ENCODE measurements around the gene VOPP1.

DNA sequence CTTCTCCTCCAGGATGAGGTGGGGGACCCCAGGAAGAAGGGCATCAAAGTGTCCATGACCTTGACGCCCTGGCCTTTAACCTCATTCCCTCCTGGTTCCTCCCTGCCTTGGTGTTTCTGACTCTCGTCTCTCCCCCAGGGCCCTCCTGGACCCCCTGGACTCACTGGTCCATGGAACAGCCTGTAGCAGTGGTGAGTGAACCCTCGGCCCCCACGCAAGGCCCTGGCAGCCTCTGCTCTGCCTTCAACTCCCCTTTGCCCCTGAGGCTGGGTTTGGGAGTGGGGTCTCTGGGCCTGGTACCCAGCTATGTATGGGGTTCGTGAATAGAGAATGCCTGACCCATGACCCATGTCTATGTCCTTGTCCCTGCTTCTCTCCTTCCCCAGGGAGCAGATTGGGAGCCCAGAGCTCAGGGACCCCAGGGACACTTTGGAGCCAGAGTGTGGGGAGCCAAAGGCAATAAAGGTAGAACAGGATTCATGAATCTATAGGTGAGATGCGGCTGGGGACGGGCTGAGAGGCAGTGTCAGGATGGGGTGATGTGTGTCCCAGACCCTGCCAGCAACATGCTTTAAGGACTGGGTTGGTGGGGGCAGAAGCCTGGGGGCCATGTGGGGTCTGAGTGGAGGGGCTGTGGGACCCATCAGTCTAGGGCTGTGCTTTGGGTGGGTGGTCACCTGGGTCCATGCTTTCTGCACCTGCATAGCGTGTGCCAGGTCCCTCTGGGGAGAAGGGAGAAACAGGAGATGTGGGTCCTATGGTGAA, 18.4 kb upstream of the VOPP1 start:
- no peak for TF ChIP-seq POLR2A (IDR thresholded peaks at IDR 0.05)
- no peak for TF ChIP-seq CTCF (IDR thresholded peaks at IDR 0.05)
